OCI-LY1 (cell line): Measurements from ENCODE around the gene CEBPG.

Source experiments
- H2AFZ ChIP-seq: fragments of 200-600 bp; sonication (generic), shearing (Covaris generic); 2 replicates; pipeline ENCODE4 v1.6.0; 2014; ENCODE audit warnings: antibody characterized with exemption, mild to moderate bottlenecking, low read length
- H3F3A ChIP-seq: fragments of 200-600 bp; sonication (generic), shearing (Covaris generic); 2 replicates; pipeline ENCODE4 v1.6.0; 2014; ENCODE audit warnings: mild to moderate bottlenecking, antibody characterized with exemption, low read length, moderate library complexity; ENCODE audit not compliant: insufficient read depth
- H3K27ac ChIP-seq: fragments of 200-600 bp; sonication (generic); 2 replicates; pipeline ENCODE4 v1.5.1; 2014; ENCODE audit warnings: low read length, mixed run types, mild to moderate bottlenecking, low read depth; ENCODE audit not compliant: poor library complexity, severe bottlenecking
- H3K27me3 ChIP-seq: fragments of 200-600 bp; sonication (generic); 2 replicates; pipeline ENCODE4 v1.6.0; 2014; ENCODE audit warnings: antibody characterized with exemption, mild to moderate bottlenecking, low read length, moderate library complexity; ENCODE audit not compliant: insufficient read depth
- H3K36me3 ChIP-seq: fragments of 200-600 bp; sonication (generic); 2 replicates; pipeline ENCODE4 v1.6.1; 2014; ENCODE audit warnings: mild to moderate bottlenecking, antibody characterized with exemption, low read length, moderate library complexity, mixed read lengths; ENCODE audit not compliant: insufficient read depth
- H3K4me1 ChIP-seq: fragments of 200-600 bp; sonication (generic); 2 replicates; pipeline ENCODE4 v1.5.1; 2014; ENCODE audit warnings: mild to moderate bottlenecking, low read length, moderate library complexity; ENCODE audit not compliant: insufficient read depth, severe bottlenecking
- H3K4me2 ChIP-seq: fragments of 200-600 bp; sonication (generic), shearing (Covaris generic); 2 replicates; pipeline ENCODE4 v1.6.1; 2014; ENCODE audit warnings: low read length
- H3K4me3 ChIP-seq: fragments of 200-600 bp; sonication (generic); 2 replicates; pipeline ENCODE4 v1.5.1; 2014; ENCODE audit warnings: low read length, low read depth, mild to moderate bottlenecking, mixed read lengths; ENCODE audit not compliant: poor library complexity, severe bottlenecking
- H3K79me2 ChIP-seq: fragments of 200-600 bp; shearing (Covaris generic); 2 replicates; pipeline ENCODE4 v1.6.1; 2016; ENCODE audit warnings: mixed run types, low read length, mixed read lengths; ENCODE audit not compliant: insufficient read depth
- H3K9ac ChIP-seq: fragments of 200-600 bp; sonication (generic), shearing (Covaris generic); 2 replicates; pipeline ENCODE4 v1.6.1; 2014; ENCODE audit warnings: mild to moderate bottlenecking, low read length, mixed read lengths
- H3K9me2 ChIP-seq: fragments of 200-600 bp; sonication (generic), shearing (Covaris generic); 2 replicates; pipeline ENCODE4 v1.6.1; 2014; ENCODE audit warnings: low read depth, mild to moderate bottlenecking, low read length, mixed read lengths
- H3K9me3 ChIP-seq: fragments of 200-600 bp; shearing (Covaris generic); 2 replicates; pipeline ENCODE4 v1.6.1; 2014; ENCODE audit warnings: low read length, mixed read lengths
- H4K20me1 ChIP-seq: fragments of 200-600 bp; sonication (generic), shearing (Covaris generic); 2 replicates; pipeline ENCODE4 v1.6.0; 2016; ENCODE audit warnings: mild to moderate bottlenecking, low read length; ENCODE audit not compliant: insufficient read depth
- EZH2 ChIP-seq: fragments of 200-600 bp; sonication (generic), shearing (Covaris generic); IDR thresholded peaks from 2 replicates; pipeline ENCODE4 v1.8.0; 2017; ENCODE audit warnings: borderline replicate concordance, mixed run types, mild to moderate bottlenecking, antibody characterized with exemption, low read length, moderate library complexity, mixed read lengths
- TF ChIP-seq, protein P1 (sequence below): fragments of 200-600 bp; sonication (generic), shearing (Covaris generic); IDR thresholded peaks from 2 replicates; pipeline ENCODE4 v1.5.1; 2017; ENCODE audit warnings: mild to moderate bottlenecking, antibody characterized with exemption, low read length, moderate library complexity, mixed read lengths

The CEBPG gene

DNA sequence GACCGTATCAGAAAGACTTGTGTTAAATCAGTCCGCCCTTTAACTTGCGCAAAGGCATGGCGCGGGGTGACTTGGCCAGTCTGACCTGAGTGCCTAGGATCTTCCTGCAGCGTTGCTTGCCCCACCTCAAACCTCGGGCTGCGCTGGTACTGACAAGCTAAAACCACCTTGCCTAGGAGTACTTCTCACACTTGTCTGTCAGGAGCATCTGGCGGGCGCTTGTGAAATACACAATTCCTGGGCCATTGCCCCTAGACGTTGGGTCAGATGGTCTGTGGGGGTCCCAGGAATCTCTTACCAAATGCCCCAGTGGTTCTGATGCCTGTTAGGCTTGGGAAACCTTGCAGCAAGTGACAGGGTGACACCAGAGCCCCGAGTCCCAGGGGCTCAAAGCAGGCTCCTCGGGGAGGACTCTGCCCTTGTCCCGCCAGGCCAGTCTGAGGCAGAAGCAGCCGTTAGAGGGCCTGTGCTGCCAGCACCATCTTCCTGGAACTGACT lies 12.9 kb downstream of the CEBPG start:
- Histone ChIP-seq H3K36me3 (peaks cover under 1% of the 10 kb centered on the region; the same call in 1 of the 2 replicates), H3K27ac (no peak overlapping the region), H3F3A (no peaks in the 10 kb centered on the region), H2AFZ (no peak overlapping the region), H3K79me2 (peaks cover 4% of the 10 kb centered on the region; the same call in 1 of the 2 replicates), H3K9ac (no peak overlapping the region), H3K4me1 (no peaks in the 10 kb centered on the region), H3K9me3 (no peaks in the 10 kb centered on the region), H4K20me1 (no peaks in the 10 kb centered on the region), H3K27me3 (no peaks in the 10 kb centered on the region), H3K4me3 (no peak overlapping the region), H3K9me2 (no peaks in the 10 kb centered on the region), H3K4me2 (no peak overlapping the region)
- TF ChIP-seq, protein P1, sequence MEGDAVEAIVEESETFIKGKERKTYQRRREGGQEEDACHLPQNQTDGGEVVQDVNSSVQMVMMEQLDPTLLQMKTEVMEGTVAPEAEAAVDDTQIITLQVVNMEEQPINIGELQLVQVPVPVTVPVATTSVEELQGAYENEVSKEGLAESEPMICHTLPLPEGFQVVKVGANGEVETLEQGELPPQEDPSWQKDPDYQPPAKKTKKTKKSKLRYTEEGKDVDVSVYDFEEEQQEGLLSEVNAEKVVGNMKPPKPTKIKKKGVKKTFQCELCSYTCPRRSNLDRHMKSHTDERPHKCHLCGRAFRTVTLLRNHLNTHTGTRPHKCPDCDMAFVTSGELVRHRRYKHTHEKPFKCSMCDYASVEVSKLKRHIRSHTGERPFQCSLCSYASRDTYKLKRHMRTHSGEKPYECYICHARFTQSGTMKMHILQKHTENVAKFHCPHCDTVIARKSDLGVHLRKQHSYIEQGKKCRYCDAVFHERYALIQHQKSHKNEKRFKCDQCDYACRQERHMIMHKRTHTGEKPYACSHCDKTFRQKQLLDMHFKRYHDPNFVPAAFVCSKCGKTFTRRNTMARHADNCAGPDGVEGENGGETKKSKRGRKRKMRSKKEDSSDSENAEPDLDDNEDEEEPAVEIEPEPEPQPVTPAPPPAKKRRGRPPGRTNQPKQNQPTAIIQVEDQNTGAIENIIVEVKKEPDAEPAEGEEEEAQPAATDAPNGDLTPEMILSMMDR = no peak
- TF ChIP-seq EZH2 = no peak

DNA sequence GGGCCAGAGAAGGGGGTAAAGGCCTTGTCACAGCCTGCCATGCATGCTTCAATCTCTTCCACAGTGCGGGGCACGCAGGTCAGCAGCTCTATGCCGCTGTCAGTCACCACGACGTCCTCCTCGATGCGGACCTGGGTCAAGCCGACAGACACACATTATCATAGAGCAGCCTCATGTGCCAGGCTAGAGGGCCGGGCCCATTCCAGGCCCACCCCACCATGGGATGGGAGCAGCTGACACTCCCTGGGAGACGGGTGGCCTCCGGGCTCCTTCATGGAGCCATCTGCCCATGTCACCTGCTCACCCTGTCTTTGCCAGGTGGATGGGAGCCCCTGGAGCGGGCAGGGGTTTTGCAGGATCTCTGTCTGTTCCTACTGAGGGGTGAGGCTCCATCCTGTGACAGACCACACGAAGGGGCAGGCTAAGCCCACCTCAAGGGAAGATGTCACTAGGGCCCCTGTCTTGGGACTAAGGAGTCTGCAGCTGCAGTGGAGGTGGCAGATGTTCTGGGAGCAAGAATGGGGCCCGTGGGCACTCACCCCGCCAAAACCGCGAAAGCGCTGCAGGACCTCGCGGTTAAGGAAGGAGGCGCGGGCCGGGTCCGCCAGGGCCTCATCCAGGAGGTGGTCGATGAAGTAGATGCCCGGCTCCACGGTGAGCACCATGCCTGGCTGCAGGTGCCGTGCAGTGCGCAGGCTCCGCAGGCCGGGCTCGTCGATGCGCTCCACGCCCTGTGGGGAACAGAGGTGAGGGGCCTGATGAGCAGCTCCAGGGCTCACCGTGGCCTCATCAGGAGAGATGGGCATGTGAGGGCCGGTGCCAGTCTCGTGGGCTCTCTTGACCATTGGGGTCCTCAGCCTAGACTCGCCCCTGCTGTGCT lies 14.1 kb downstream of the CEBPG start:
- Histone ChIP-seq H3K9me2 (no peaks in the 10 kb centered on the region), H3K27me3 (no peaks in the 10 kb centered on the region), H3K9ac (no peak overlapping the region), H3K4me2 (no peak overlapping the region), H3K4me3 (no peak overlapping the region), H3K27ac (no peak overlapping the region), H3K4me1 (no peaks in the 10 kb centered on the region), H3F3A (no peaks in the 10 kb centered on the region), H3K79me2 (no peaks in the 10 kb centered on the region; the same call in 1 of the 2 replicates), H4K20me1 (no peaks in the 10 kb centered on the region), H2AFZ (no peak overlapping the region), H3K9me3 (no peaks in the 10 kb centered on the region), H3K36me3 (no peaks in the 10 kb centered on the region)
- TF ChIP-seq EZH2 = no peak
- TF ChIP-seq, protein P1 = no peak

DNA sequence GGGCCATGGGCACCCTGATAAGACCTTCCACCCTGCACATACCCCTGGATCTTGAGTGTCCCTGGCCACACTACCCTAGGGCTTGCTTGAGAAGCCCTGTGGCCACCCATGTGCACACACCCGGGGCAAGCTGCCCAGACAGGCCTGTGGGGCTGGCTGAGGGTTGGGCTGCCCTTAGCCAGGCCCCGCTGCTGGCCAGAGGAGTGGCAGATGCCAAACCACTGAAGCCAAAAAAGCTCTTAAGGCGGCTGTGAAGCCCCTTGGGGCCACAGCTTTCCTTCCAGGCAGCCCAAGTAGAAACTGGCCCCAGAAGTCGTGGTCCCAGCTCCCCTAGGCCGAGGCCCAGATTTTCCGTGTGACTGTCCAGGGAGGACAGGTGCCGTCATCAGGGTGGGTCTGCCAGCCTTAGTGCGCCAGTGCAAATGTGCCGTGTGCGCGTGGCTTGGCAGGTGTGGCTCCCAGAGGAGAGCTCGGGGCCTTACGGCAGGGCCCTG lies 14.8 kb downstream of the CEBPG start:
- H3K4me1 ChIP-seq = no peaks in the 10 kb centered on the region
- no peak overlapping the region for H3K27ac ChIP-seq
- TF ChIP-seq, protein P1 = no peak
- no peak for TF ChIP-seq EZH2

More for the DNA sequence above, 14.8 kb downstream of the CEBPG start:
- no peaks in the 10 kb centered on the region for H3K36me3 ChIP-seq
- H3K9ac ChIP-seq = no peak overlapping the region
- H3K9me3 ChIP-seq = no peaks in the 10 kb centered on the region
- no peaks in the 10 kb centered on the region for H3F3A ChIP-seq
- H3K79me2 ChIP-seq = no peaks in the 10 kb centered on the region
- H3K9me2 ChIP-seq = no peaks in the 10 kb centered on the region
- no peak overlapping the region for H3K4me2 ChIP-seq
- H4K20me1 ChIP-seq = no peaks in the 10 kb centered on the region
- no peak overlapping the region for H3K4me3 ChIP-seq
- H3K27me3 ChIP-seq = no peaks in the 10 kb centered on the region
- H2AFZ ChIP-seq = no peak overlapping the region
